ENCODE data around the gene MAPK4.
"Not testable (repeated sequence)": the region's sequence is repeated elsewhere in the genome, so short reads cannot be mapped to it uniquely, and the experiment has no call there.

Gene MAPK4

DNA sequence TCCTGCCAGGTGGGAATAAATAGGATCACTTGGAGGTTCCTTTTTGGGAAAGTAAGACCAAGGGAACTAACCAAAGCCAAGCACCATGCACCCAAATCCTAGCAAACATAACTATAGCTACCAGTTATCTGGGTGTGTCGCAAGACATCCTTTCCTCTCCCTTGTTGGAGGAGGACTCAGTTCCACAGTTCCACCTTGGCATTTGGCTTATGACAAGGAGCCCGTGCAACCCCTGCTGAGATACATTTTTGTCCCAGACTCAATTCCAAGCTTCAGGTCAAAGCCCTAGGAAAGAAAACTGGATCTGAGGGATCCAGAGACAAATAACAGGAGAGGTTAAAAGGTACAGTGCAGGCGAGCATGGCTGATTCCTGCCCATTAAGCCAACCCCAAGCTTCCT lies 219.1 kb downstream of the MAPK4 start:
- not testable (repeated sequence) for DNase-seq
